ENCODE data around the gene SRR. TPM values are rescaled to one million over a fixed set of nuclear protein-coding genes. Genes with fewer than 3 reads are reported as not detected.

Gene SRR
- total RNA-seq, 3 donors from 2014 or later, result 2.5 to 6.5 (median 6.1) TPM

- Mint-ChIP-seq H3K4me3 (no peak overlapping the region), H3K27me3 (ENCODE audit: low read depth) (no peaks in the 10 kb centered on the region), H3K36me3 (ENCODE audit: insufficient read depth) (peaks cover 12% of the 10 kb centered on the region), H3K4me1 (ENCODE audit: low read depth) (no peaks in the 10 kb centered on the region), H3K9me3 (no peaks in the 10 kb centered on the region)
- no peak for DNase-seq
- no peak for ATAC-seq
Measured at GRCh38 chr17:2364763-2365116, 61.0 kb downstream of the SRR start.

DNA sequence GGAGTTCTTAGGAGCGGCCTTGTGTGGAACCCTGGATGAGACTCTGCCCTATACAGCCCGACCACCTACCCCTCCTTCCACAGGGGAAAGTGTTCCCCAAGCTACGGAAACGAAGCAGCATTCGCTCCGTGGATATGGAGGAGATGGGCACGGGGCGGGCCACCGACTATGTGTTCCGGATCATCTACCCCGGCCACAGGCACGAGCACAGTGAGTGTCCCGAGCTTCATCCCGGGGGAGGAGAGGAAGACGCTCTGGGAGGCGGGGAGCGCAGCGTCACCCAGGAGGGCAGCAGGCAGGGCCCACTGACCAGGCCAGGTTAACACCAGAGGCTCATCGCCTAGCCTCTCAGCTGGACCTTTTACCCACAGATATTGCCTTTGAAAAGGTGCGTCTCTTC is 61.4 kb downstream of the SRR start:
- no peaks in the 10 kb centered on the region for H3K27me3 Mint-ChIP-seq (ENCODE audit: low read depth)
- H3K9me3 Mint-ChIP-seq, result no peaks in the 10 kb centered on the region
- no peaks in the 10 kb centered on the region for H3K4me1 Mint-ChIP-seq (ENCODE audit: low read depth)
- no peak overlapping the region for H3K4me3 Mint-ChIP-seq
- H3K36me3 Mint-ChIP-seq (ENCODE audit: insufficient read depth), result peaks cover 12% of the 10 kb centered on the region
- DNase-seq, result no peak
- no peak for ATAC-seq

DNA sequence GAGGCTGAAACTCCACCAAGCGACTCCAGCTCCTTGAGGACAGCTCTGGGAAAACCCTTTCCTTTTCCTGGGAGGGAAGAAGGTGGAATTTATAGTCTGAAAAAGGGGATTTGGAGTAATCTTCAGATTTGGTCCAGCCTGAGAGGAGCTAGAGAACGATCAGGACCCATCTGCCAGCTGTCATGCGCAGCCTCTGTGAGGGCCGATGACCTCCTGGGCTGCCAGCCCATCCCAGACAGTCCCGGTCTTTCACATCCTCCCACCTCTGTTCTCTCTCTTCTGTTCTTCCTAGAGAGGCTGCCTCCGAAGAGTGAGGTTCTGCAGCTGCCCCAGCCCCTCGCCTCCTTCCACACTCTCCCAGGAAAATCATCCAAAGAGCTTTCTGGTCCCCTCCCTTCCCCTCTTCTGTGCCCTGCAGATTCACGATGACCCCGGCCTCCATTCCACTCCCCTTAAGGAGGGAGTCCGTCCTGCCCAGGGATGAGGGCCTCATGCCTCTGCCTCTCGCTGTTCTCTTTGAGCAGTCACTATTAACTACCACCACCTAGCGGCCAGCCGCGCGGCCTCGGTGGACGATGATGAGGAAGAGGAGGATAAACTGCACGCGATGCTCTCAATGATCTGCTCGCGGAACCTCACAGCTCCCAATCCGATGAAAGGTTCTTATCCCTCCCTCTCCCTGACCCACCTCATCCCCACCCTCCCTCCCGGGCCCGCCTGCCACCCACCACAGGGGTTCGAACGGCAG is 63.2 kb downstream of the SRR start:
- no peak for ATAC-seq
- Mint-ChIP-seq H3K9me3 (no peaks in the 10 kb centered on the region), H3K27me3 (ENCODE audit: low read depth) (no peaks in the 10 kb centered on the region), H3K36me3 (ENCODE audit: insufficient read depth) (peaks cover 12% of the 10 kb centered on the region), H3K4me1 (ENCODE audit: low read depth) (no peaks in the 10 kb centered on the region), H3K4me3 (no peak overlapping the region)
- no peak for DNase-seq

DNA sequence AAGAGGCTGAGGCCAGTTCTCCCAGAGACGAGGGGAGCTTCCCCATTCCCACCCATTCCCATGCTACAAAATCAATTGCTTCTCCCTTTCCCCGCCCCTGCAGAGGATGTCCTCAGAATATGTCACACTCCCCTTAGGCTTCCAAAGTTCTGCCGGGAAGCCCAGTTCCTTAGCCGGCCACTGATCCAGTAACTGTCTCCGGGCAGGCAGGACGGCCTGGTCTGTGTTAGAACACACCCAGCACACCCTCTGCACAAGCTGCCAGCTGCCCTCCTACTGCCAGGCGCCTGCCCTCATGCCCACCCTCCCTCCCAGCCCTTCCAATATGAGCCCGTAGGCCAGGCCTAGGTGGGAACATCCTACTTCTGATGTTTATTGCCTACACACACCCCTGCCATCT is 64.6 kb downstream of the SRR start:
- H3K36me3 Mint-ChIP-seq (ENCODE audit: insufficient read depth), result peaks cover 13% of the 10 kb centered on the region
- H3K9me3 Mint-ChIP-seq, result no peaks in the 10 kb centered on the region
- H3K27me3 Mint-ChIP-seq (ENCODE audit: low read depth), result no peaks in the 10 kb centered on the region
- no peak for ATAC-seq
- H3K4me1 Mint-ChIP-seq (ENCODE audit: low read depth), result no peaks in the 10 kb centered on the region
- no peak overlapping the region for H3K4me3 Mint-ChIP-seq
- DNase-seq, result no peak

DNA sequence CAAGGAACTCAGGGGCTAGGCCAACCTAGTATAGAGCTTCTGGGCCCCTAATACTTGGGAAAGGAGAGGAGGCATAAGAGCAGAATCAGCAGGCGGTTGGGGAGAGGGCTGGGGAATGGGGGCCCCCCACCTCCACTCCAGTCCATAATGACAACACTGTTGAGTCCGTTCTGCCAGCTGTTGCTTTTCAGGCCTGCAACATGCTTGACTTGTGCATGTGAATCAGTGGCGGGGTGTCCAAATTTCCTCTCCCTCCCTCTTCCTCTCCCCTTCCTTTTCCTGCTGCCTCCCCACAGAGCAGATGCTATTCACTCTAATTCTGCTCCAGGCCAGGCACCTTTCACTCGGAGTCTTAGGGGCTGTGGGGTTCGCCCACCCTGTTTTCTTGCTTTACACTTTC is 65.3 kb downstream of the SRR start:
- H3K36me3 Mint-ChIP-seq (ENCODE audit: insufficient read depth), result peaks cover 10% of the 10 kb centered on the region

DNA sequence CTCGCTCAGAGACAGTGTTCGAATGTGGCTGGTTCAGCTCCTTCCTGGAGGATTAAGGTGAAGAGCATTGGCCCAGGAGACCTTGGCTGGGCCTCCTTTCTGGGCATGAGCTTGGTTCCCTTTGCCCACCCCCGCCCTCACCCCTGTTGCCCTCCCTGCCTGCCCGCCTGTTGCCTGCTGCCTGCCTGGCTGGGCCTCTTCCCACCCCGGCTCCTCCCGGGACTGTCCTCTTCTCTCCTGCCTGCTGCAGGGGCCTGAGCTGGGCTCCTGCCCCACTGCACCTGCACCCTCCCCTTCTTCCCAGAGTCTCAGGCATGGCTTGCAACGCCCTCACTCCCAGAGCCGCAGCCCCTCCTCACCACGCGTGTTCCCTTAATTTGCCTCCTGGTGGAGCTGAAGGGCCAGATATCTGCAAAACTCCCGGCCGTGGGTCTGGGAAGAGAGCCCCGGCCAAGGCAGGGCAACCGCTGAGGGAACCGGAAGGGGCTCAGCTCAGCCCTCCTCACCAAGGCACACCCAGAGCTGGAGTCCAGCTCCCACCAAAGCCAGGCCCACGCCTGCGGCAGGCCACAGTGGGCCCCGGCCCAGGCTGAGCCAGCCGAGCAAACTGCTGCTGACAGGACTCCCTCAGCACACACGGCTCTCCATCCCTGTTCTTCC is 65.9 kb downstream of the SRR start:
- no peak for ATAC-seq
- peaks cover 7% of the 10 kb centered on the region for H3K36me3 Mint-ChIP-seq (ENCODE audit: insufficient read depth)
- no peaks in the 10 kb centered on the region for H3K4me1 Mint-ChIP-seq (ENCODE audit: low read depth)
- H3K9me3 Mint-ChIP-seq, result no peaks in the 10 kb centered on the region
- no peak for DNase-seq
- H3K27me3 Mint-ChIP-seq (ENCODE audit: low read depth), result no peaks in the 10 kb centered on the region
- H3K4me3 Mint-ChIP-seq, result no peak overlapping the region

More for the DNA sequence above, 65.3 kb downstream of the SRR start:
- DNase-seq, result no peak
- H3K9me3 Mint-ChIP-seq, result no peaks in the 10 kb centered on the region
- no peaks in the 10 kb centered on the region for H3K4me1 Mint-ChIP-seq (ENCODE audit: low read depth)
- H3K27me3 Mint-ChIP-seq (ENCODE audit: low read depth), result no peaks in the 10 kb centered on the region
- no peak overlapping the region for H3K4me3 Mint-ChIP-seq
- no peak for ATAC-seq

- no peak for ATAC-seq
- no peak overlapping the region for H3K4me3 Mint-ChIP-seq
- peaks cover 7% of the 10 kb centered on the region for H3K36me3 Mint-ChIP-seq (ENCODE audit: insufficient read depth)
- no peaks in the 10 kb centered on the region for H3K27me3 Mint-ChIP-seq (ENCODE audit: low read depth)
- H3K9me3 Mint-ChIP-seq, result no peaks in the 10 kb centered on the region
- no peak for DNase-seq
- no peaks in the 10 kb centered on the region for H3K4me1 Mint-ChIP-seq (ENCODE audit: low read depth)
Measured at GRCh38 chr17:2370211-2370589, 66.5 kb downstream of the SRR start.

GRCh38 chr17:2371183-2372130 is 67.7 kb downstream of the SRR start:
- ATAC-seq, result no peak
- no peak for DNase-seq
- H3K36me3 Mint-ChIP-seq (ENCODE audit: insufficient read depth), result peaks cover 4% of the 10 kb centered on the region
- H3K9me3 Mint-ChIP-seq, result no peaks in the 10 kb centered on the region
- H3K4me1 Mint-ChIP-seq (ENCODE audit: low read depth), result no peaks in the 10 kb centered on the region
- no peaks in the 10 kb centered on the region for H3K27me3 Mint-ChIP-seq (ENCODE audit: low read depth)
- no peak overlapping the region for H3K4me3 Mint-ChIP-seq

- Mint-ChIP-seq H3K9me3 (no peaks in the 10 kb centered on the region), H3K27me3 (ENCODE audit: low read depth) (no peaks in the 10 kb centered on the region), H3K4me3 (no peak overlapping the region), H3K36me3 (ENCODE audit: insufficient read depth) (peaks cover 4% of the 10 kb centered on the region), H3K4me1 (ENCODE audit: low read depth) (no peaks in the 10 kb centered on the region)
- no peak for DNase-seq
- ATAC-seq, result no peak
Measured at GRCh38 chr17:2372180-2372579, 68.4 kb downstream of the SRR start.

DNA sequence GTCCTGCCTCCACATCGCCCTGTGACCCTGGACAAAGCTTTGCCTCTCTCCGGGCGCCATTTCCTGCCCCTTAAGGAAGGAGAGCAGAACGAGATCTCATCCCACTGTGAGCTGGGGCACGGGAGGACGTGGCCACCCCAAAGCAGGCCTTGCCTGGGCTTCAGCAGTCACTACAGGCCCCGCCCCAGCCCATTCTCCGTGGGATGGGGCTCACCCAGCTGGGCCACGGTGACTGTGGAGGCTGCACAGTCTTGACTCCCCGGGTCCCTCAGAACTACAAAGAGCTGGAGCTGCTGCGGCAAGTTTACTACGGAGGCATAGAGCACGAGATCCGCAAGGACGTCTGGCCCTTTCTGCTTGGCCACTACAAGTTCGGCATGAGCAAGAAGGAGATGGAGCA is 68.9 kb downstream of the SRR start:
- Mint-ChIP-seq H3K4me1 (ENCODE audit: low read depth) (no peaks in the 10 kb centered on the region), H3K4me3 (no peak overlapping the region), H3K9me3 (no peaks in the 10 kb centered on the region), H3K27me3 (ENCODE audit: low read depth) (no peaks in the 10 kb centered on the region), H3K36me3 (ENCODE audit: insufficient read depth) (peaks cover 4% of the 10 kb centered on the region)
- no peak for DNase-seq
- ATAC-seq, result no peak

DNA sequence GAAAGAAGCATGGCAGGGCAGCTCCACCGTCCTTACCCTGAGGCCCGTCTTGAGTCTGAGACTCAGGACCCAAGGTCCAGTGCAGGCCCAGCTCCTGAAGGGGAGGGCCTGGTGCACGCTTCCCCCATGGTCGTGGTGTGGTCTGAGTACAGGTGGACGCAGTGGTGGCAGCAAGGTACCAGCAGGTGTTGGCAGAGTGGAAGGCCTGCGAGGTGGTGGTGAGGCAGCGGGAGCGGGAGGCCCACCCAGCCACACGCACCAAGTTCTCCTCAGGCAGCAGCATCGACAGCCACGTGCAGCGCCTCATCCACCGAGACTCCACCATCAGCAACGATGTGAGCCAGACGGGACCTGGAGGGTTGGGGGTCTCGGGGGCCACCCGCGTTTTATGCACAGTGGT is 69.4 kb downstream of the SRR start:
- H3K9me3 Mint-ChIP-seq, result no peaks in the 10 kb centered on the region

More for the DNA sequence above, 69.4 kb downstream of the SRR start:
- DNase-seq, result no peak
- H3K27me3 Mint-ChIP-seq (ENCODE audit: low read depth), result no peaks in the 10 kb centered on the region
- H3K36me3 Mint-ChIP-seq (ENCODE audit: insufficient read depth), result peaks cover 4% of the 10 kb centered on the region
- ATAC-seq, result no peak
- no peaks in the 10 kb centered on the region for H3K4me1 Mint-ChIP-seq (ENCODE audit: low read depth)
- H3K4me3 Mint-ChIP-seq, result no peak overlapping the region

Other genes with a start within 250 kb of the SRR start
- gene HIC1, start 248.8 kb upstream of the SRR start, total RNA-seq, result 10 to 100 TPM; 18.9 to 60.9 (median 31.5) TPM
- gene SMG6, start 165 bp upstream of the SRR start, total RNA-seq, result 10 to 100 TPM; 27.9 to 36.1 (median 30.7) TPM
- 100 to 1,000 TPM; 143 to 159 (median 156) TPM for gene TSR1, start 32.5 kb downstream of the SRR start, total RNA-seq
- gene SGSM2, start 33.6 kb downstream of the SRR start, total RNA-seq, result 10 to 100 TPM; 40.1 to 41.3 (median 40.6) TPM
- 10 to 100 TPM; 27.8 to 30.7 (median 29.5) TPM for gene MNT, start 97.1 kb downstream of the SRR start, total RNA-seq
- 10 to 100 TPM; 69.7 to 73.9 (median 70.0) TPM for gene METTL16, start 207.9 kb downstream of the SRR start, total RNA-seq

Measured in activated T-cell treated with anti-CD3 and anti-CD28 coated beads, Interleukin-2, amount 50 U/mL, for 4 hours (primary cell).